GM12891 (cell line): ENCODE measurements around the gene TCEAL3.
"Not testable (repeated sequence)": the region's sequence is repeated elsewhere in the genome, so short reads cannot be mapped to it uniquely, and the experiment has no call there.

Experiments
- DNase-seq: peaks from one replicate; pipeline ENCODE4 v3.0.0; 2011; ENCODE audit warnings: low spot score; ENCODE audit not compliant: insufficient read length
- FAIRE-seq: peaks from 2 replicates; lab custom pipeline; 2011; peaks lifted over from hg19 to GRCh38; lab: Jason Lieb, UNC
- PAX5 ChIP-seq: IDR thresholded peaks from 2 replicates; pipeline ENCODE4 v1.6.1; 2011; ENCODE audit warnings: low read length, moderate library complexity, mild to moderate bottlenecking; ENCODE audit not compliant: insufficient read depth, severe bottlenecking
- POLR2A ChIP-seq: IDR thresholded peaks from 2 replicates; pipeline ENCODE4 v1.6.1; 2011; ENCODE audit warnings: low read depth, low read length, control low read depth
- POLR2AphosphoS5 ChIP-seq: IDR thresholded peaks from 2 replicates; pipeline ENCODE4 v1.6.1; 2011; ENCODE audit warnings: low read depth, low read length, control low read depth
- POU2F2 ChIP-seq: IDR thresholded peaks from 2 replicates; pipeline ENCODE4 v1.6.1; 2011; ENCODE audit warnings: low read depth, mild to moderate bottlenecking, control low read depth, low read length, moderate library complexity
- SPI1 ChIP-seq: IDR thresholded peaks from 2 replicates; pipeline ENCODE4 v1.6.1; 2011; ENCODE audit warnings: low read depth, low read length, control low read depth
- TAF1 ChIP-seq: IDR thresholded peaks from 2 replicates; pipeline ENCODE4 v1.6.1; 2011; ENCODE audit warnings: low read depth, low read length, control low read depth

Gene TCEAL3

DNA sequence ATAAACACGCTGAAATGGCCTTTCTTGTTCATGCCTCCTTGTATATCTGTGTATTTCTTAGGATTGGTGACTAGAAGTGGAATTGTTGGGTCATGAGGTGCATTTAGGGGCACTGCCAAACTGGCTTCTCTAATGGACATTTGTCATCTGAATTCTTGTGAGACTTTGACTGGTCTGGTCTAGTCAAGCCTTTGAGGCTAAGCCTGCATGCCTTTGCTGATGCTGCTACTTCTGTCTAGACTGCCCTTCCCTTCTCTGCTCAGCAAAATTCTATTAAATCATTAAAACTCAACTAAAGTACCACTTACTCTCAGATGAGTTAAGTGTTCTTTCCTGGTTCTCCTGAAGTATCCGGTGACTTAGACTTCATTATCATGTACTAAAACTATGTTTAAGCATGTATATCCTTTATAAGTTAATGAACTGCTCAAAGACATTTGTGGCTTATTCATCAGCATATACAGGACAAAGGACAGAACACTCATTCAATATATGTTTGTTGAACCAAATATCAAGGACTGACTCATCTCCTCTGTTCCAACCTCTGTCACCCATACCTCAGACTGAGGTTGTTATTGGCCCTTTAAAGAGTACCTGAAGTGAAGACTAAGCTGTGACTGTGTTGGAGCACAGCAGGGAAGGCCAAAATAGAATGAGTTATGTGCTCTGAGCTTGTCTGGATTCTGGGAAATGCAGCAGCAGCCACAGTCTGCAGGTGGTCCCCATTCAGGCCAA, 30.0 kb downstream of the TCEAL3 start:
- DNase-seq, result no peak
- TF ChIP-seq PAX5 (no peak), TAF1 (no peak), POLR2AphosphoS5 (no peak), POU2F2 (no peak), SPI1 (no peak), POLR2A (no peak)
- FAIRE-seq, result no peak

GRCh38 chrX:103638479-103639346, 30.9 kb downstream of the TCEAL3 start:
- not testable (repeated sequence) for DNase-seq, FAIRE-seq

GRCh38 chrX:103640401-103641155, 32.8 kb downstream of the TCEAL3 start:
- FAIRE-seq (no peak), DNase-seq (no peak)
- TF ChIP-seq POLR2A (no peak), POU2F2 (no peak), PAX5 (no peak), POLR2AphosphoS5 (no peak), SPI1 (no peak), TAF1 (no peak)

GRCh38 chrX:103644125-103644524, 36.4 kb downstream of the TCEAL3 start:
- FAIRE-seq (no peak), DNase-seq (no peak)
- TF ChIP-seq SPI1 (no peak), PAX5 (no peak), POLR2AphosphoS5 (no peak), POU2F2 (no peak), TAF1 (no peak), POLR2A (no peak)

DNA sequence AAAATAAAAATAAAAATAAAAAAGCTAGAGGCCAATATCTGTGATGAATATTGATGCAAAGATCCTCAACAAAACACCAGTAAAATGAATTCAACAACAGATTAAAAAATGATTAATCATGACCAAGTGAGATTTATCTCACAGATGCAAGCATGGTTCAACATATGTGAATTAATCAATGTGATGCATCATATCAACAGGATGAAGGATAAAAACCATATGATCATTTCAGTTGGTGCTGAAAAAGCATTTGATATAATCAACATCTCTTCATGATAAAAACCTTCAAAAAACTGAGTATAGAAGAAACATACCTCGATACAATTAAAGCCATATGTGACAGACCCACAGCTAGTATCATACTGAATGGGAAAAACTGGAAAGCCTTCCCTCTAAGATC, 39.9 kb downstream of the TCEAL3 start:
- TF ChIP-seq POLR2AphosphoS5 (no peak), SPI1 (no peak), TAF1 (no peak), PAX5 (no peak), POU2F2 (no peak), POLR2A (no peak)
- DNase-seq (no peak), FAIRE-seq (no peak)

DNA sequence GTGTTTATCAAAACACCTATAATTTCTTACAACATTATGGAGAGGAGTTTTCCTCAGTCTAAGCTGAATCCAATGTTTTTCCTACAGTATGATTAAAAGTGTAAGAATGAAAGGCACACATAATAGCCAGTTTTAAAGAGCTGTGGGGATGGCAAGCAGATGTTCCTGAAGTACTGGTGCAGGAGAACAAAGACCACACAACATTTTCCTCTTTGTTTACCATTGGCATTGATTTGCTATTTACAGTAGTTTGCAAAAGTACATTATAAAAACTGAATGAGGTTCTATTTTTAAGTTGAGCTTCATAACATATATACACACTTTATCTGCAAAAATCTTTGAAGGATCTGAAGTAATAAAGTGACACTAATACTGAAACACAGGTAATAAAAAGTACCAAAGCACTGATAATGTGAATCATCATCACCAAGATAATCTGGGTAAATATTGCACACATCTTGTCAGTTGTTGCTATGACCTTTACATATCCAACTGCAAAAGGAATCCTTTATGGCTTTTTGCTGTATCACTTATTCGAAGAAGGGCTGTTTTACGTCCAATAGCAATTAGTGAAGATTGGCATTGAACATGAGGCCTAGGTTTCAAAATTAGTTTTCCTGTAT, 43.5 kb downstream of the TCEAL3 start:
- no peak for TF ChIP-seq TAF1
- no peak for TF ChIP-seq POLR2A
- TF ChIP-seq PAX5, result no peak
- TF ChIP-seq POU2F2, result no peak
- no peak for TF ChIP-seq POLR2AphosphoS5
- no peak for TF ChIP-seq SPI1
- FAIRE-seq, result no peak

DNA sequence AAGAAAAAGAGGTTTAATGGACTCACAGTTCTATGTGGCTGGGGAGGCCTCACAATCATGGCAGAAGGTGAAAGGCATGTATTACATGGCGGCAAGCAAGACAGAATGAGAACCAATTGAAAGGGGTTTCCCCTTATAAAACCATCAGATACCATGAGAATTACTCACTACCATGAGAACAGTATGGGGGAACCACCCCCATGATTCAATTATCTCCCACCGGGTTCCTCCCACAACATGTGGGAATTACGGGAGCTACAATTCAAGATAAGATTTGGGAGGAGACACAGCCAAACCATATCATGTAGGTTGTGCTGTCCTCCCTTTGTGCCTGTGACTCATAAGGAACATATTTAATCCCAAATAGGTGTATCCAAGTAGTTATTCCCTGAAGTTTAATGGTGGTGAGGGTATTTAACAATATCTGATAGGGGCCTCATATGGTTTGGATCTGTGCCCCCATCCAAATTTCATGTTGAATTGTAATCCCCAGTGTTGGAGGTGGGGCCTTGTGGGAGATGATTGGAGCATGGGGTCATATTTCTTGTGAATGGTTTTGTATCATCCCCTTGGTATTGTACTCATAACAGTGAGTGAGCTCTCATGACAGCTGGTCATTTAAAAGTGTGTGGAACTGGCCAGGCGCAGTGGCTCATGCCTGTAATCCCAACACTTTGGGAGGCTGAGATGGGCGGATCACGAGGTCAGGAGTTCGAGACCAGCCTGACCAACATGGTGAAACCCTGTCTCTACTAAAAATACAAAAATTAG, 47.7 kb downstream of the TCEAL3 start:
- not testable (repeated sequence) for DNase-seq, FAIRE-seq

More for the DNA sequence above, 43.5 kb downstream of the TCEAL3 start:
- no peak for DNase-seq

GRCh38 chrX:103656617-103657016, 48.9 kb downstream of the TCEAL3 start:
- FAIRE-seq, result no peak
- TF ChIP-seq POLR2A, result no peak
- TF ChIP-seq PAX5, result no peak
- no peak for TF ChIP-seq TAF1
- no peak for TF ChIP-seq POU2F2
- TF ChIP-seq SPI1, result no peak
- no peak for TF ChIP-seq POLR2AphosphoS5
- DNase-seq, result no peak

DNA sequence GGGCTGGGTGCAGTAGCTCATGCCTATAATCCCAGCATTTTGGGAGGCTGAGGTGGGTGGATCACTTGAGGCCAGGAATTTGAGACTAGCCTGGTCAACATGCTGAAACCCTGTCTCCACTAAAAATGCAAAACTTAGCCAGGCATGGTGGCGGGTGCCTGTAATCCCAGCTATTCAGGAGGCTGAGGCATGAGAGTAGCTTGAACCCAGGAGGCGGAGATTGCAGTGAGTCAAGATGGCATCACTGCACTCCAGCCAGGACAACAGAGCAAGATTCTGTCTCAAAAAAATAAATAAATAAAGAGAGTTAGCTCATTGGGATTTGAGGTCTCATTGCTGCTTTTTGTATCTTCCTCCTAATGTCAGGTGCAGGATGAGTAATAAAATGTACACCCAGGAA, 49.3 kb downstream of the TCEAL3 start:
- not testable (repeated sequence) for DNase-seq, FAIRE-seq
